Measurements from ENCODE around the gene SNED1. TPM values are rescaled to one million over a fixed set of nuclear protein-coding genes. Genes with fewer than 3 reads are reported as not detected.
"Not testable (repeated sequence)": the region's sequence is repeated elsewhere in the genome, so short reads cannot be mapped to it uniquely, and the experiment has no call there.

SNED1 gene
- total RNA-seq, 1 experiment from 2014 or later, result 18.3 TPM

DNA sequence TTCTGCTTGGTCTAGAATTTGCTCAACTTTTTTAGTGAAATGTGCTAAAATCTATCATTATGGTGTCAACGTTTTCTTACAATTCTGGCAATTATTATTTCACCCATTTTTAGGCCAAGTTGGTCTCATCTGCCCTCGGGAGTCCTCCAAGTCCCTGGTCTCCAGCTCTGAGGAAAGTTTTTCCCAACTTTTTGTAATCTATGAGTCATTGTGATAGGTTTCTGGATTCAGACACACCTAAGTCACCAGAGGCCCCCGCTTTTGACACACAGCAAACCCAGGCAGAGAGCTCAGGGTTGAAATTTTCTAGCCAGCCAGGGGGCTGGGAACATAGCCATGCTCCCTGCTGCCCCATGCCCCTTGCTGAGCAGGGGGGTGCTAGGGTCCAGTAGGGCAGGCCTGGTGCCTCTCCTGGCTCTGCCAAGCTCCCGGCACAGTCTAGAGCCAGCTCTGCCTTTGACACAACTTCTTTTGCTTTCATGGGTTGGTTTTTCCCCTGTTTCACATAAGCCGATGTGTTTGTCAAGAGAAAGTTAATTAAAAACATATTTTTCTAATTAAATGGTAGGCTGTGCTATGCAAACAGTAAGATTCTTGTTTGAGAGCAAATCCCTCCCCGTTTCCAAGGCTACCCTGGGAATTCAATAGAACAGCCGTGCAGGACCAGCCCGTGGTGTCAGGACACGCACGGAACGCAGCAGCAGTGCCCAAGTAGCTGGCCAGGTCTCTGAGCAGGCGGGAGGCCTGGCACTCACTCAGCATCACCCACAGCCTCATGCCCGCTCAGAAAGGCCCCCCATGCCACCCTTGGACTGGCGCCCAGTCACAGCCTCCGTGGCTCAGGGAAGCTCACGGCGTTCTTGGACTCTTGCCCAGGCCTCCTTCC is 25.5 kb upstream of the SNED1 start:
- Histone ChIP-seq H3K4me1 (replicated peaks) (peaks cover 25% of the 10 kb centered on the region), H3K27ac (no peak overlapping the region), H3K9me3 (replicated peaks) (no peaks in the 10 kb centered on the region), H3K36me3 (no peaks in the 10 kb centered on the region), H3K27me3 (replicated peaks) (no peaks in the 10 kb centered on the region), H3K4me3 (no peak overlapping the region)
- no peak for DNase-seq (ENCODE audit: low read depth in 1 of 2, low spot score in 2 of 2)

DNA sequence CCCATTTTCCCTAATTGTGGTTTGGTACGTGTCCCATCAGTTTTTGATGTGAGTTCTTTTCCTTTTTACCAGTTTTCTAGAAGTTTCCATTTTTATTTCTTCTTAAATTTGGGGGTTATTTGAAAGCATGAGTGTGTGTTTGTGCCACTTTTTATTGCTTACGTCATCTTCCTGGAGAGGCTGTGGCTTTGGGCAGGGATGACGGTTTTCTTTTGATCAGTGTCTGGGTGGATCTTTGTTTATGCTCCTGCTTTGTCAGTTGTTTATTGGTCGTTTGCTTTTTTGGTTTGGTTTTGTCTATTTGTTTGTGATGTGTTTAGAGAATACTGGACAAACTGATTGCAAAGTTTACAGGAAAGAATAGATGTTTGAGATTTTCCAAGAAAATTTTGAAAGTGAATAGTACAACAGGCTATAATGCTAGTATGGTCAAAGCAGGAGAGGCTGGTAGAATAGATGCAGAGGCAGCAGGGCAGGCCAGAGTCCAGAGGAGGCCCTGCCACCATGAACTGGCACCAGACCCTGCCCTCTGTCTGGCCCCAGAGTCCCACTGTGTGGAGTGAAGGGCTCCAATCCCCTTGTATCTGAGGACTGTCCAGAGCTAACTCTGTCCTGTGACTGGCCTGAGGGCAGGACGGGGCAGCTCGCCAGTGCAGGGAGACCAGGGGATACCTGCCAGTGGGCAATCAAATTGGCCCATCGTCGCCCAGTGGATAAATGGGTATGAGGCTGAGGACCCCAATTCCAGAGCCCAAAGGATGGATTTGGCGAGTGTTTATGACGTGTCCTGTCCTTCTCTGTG is 23.4 kb upstream of the SNED1 start:
- H3K4me3 ChIP-seq, result no peak overlapping the region
- peak overlapping the region; percentile 44 for H3K27ac ChIP-seq
- H3K27me3 ChIP-seq (replicated peaks), result no peaks in the 10 kb centered on the region
- DNase-seq (ENCODE audit: low read depth in 1 of 2, low spot score in 2 of 2), result peak in 1 of 2 experiments; percentile 86
- peaks cover 25% of the 10 kb centered on the region for H3K4me1 ChIP-seq (replicated peaks)
- H3K36me3 ChIP-seq, result no peaks in the 10 kb centered on the region
- H3K9me3 ChIP-seq (replicated peaks), result no peaks in the 10 kb centered on the region

DNA sequence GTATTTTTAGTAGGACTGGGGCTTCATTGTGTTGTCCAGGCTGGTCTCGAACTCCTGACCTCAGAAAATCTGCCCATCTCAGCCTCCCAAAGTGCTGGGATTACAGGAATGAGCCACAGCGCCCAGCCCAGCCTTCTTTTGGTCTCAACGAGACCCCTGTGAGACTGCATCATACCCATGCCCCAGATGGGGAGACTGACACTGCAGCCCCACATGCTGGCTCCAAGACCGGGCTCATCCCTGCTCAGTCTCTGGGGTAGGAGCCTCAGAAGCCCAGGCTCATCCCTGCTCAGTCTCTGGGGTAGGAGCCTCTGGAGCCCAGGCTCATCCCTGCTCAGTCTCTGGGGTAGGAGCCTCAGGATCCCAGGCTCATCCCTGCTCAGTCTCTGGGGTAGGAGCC is 22.5 kb upstream of the SNED1 start:
- H3K4me3 ChIP-seq; H3K9me3 ChIP-seq (replicated peaks); H3K36me3 ChIP-seq; H3K27me3 ChIP-seq (replicated peaks); DNase-seq (ENCODE audit: low read depth in 1 of 2, low spot score in 2 of 2); H3K27ac ChIP-seq: not testable (repeated sequence)
- peaks cover 25% of the 10 kb centered on the region for H3K4me1 ChIP-seq (replicated peaks)

DNA sequence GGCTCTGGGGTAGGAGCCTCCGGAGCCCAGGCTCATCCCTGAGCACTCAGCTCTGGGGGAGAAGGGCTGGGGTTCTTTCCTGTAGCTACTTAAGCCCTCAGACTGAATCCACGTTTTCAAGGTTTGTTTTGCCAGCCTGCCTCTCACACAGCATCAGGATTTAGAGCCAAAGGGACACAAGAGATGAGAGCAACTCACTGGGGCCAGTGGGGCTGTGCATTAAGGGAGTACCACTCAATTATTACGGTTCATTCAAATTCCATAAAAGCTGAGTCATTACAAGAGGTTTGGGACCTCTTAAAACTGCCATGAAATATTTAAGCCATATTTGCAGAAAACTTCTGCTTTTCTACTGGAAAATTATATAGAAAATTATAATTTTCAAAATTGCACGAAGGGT is 17.1 kb upstream of the SNED1 start:
- no peak overlapping the region for H3K27ac ChIP-seq
- H3K4me3 ChIP-seq, result no peak overlapping the region
- no peaks in the 10 kb centered on the region for H3K27me3 ChIP-seq (replicated peaks)
- DNase-seq (ENCODE audit: low read depth in 1 of 2, low spot score in 2 of 2), result no peak
- no peaks in the 10 kb centered on the region for H3K36me3 ChIP-seq
- H3K9me3 ChIP-seq (replicated peaks), result no peaks in the 10 kb centered on the region
- H3K4me1 ChIP-seq (replicated peaks), result no peaks in the 10 kb centered on the region; the same call in 1 of the 2 replicates

DNA sequence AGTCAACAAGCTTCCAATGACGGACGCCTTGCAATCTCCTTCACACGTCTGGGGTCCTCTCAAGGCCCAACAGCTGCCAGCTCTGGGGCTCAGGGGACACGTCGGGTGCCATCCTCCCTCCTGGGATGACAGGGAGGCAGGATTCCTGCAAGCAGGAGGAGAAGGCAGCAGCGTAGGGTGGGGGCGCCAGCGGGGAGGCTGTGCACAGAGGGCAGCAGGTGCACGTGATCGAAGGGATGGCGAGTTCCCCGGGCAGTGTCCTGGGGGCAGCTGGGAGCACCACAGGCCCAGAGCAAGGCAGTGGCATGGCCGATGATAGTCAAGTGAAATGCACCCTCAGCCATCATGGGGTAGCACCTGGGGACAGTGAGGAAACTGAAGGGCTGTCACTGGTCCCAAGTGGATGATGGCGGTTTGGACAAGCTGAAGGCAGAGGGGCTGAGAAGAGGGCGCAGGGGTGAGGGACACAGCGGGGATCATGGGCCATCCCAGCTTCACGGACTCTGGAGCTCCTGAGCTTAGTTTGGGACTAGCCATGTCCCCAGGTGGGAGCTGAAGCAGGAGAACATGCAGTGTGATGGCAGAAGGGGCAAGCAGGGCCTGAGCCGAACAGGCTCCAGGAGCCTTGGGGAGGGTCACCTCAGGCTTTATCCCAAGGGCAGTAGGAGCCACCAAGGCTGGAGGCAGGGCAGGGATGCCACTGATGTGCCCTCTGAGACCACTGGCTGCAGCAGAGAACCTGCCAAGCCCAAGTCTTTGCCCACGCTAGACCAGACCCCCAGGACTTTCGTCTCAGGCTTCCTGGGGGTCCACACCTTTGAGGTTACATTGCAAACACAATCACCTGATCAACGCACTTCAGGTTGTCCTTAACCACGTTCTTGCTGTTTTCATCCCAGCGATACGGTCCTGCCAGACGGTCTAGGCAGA is 16.3 kb upstream of the SNED1 start:
- DNase-seq (ENCODE audit: low read depth in 1 of 2, low spot score in 2 of 2), result no peak
- Histone ChIP-seq H3K36me3 (no peaks in the 10 kb centered on the region), H3K27me3 (replicated peaks) (no peaks in the 10 kb centered on the region), H3K9me3 (replicated peaks) (no peaks in the 10 kb centered on the region), H3K27ac (no peak overlapping the region), H3K4me1 (replicated peaks) (peaks cover 8% of the 10 kb centered on the region), H3K4me3 (no peak overlapping the region)

DNA sequence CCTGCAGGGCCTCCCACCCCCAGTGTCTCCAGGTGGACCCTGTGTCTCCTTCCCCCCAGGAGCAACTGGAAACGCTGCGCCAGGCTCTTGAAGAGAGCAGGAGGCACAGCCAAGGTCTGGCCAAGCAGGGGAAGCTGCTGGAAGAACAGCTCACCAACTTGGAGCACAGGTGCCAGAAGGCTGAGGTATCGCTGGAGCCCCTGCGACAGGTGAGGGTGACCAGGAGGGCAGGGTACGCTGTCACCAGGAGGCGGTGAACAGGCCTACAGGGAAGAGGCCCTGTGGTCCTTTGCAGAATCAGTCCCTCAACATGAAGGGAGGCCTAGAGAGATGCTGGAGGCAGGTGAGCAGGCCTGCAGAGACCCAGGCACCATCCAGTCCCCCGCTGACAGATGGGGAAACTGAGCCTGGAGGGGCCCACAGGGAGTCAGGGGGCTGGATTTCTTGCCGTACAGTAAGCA is 15.6 kb upstream of the SNED1 start:
- no peak for DNase-seq (ENCODE audit: low read depth in 1 of 2, low spot score in 2 of 2)
- no peak overlapping the region for H3K4me3 ChIP-seq
- no peaks in the 10 kb centered on the region for H3K9me3 ChIP-seq (replicated peaks)
- H3K4me1 ChIP-seq (replicated peaks), result peaks cover 15% of the 10 kb centered on the region
- H3K27ac ChIP-seq, result no peak overlapping the region
- H3K27me3 ChIP-seq (replicated peaks), result no peaks in the 10 kb centered on the region
- H3K36me3 ChIP-seq, result no peaks in the 10 kb centered on the region

DNA sequence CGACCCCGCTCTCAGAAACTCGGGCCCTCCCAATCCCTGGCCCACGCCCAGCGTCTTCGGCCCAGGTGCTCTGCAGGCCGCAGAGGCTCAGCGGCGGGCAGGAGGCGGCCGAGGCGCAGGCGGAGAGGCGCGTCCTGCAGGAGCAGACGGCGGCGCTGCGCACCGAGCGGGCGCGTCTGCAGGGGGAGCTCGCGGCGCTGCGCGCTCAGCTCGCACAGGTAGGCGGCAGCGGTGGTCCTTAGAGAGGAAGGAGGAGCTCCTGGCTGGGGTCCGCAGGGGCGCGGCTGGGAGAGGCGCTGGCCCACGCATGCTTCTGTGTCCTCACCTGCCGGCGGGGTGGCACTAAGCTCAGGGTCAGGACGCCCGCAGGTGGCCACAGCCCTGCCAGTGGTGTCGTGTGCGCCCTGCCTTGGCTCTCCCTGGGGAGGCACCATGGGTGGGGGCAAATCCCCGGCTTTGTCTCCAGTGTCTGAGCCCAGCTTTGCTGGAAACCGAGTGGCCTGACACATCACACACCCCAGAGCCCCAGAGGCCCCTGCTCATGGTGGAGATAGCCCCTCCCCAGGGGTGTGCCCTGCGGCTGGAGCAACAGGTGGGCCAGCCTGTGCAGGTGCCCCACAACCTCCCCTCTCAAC is 14.9 kb upstream of the SNED1 start:
- DNase-seq (ENCODE audit: low read depth in 1 of 2, low spot score in 2 of 2), result no peak
- no peaks in the 10 kb centered on the region for H3K27me3 ChIP-seq (replicated peaks)
- H3K4me3 ChIP-seq, result no peak overlapping the region
- no peaks in the 10 kb centered on the region for H3K9me3 ChIP-seq (replicated peaks)
- peaks cover 19% of the 10 kb centered on the region for H3K4me1 ChIP-seq (replicated peaks)
- no peaks in the 10 kb centered on the region for H3K36me3 ChIP-seq
- H3K27ac ChIP-seq, result no peak overlapping the region

DNA sequence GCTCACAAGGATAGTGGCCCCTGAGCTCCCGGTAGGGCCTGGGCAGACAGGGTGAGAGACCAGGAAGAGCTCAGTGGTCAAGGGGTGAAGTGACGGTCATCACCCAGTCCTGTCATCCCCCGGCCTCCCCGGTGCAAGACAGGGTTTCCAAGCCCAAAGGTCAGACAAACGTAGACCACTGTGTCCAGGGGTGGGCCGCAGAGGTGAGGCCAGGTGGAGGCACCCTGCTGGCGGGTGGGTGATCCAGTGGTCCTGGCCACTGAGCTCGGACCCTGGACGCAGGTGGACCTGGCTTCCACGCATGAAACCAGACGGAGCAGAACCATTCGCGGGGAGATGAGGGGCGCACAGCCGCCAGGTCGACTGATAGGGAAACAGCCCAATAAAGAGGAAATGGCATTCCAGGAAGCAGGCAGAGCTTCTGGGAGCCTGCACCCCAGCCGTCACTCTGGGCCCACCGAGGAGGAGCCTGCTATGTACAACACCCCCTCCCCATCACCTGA is 14.4 kb upstream of the SNED1 start:
- Histone ChIP-seq H3K36me3 (no peaks in the 10 kb centered on the region), H3K27ac (no peak overlapping the region), H3K9me3 (replicated peaks) (no peaks in the 10 kb centered on the region), H3K4me1 (replicated peaks) (peaks cover 19% of the 10 kb centered on the region), H3K27me3 (replicated peaks) (no peaks in the 10 kb centered on the region), H3K4me3 (no peak overlapping the region)
- no peak for DNase-seq (ENCODE audit: low read depth in 1 of 2, low spot score in 2 of 2)

DNA sequence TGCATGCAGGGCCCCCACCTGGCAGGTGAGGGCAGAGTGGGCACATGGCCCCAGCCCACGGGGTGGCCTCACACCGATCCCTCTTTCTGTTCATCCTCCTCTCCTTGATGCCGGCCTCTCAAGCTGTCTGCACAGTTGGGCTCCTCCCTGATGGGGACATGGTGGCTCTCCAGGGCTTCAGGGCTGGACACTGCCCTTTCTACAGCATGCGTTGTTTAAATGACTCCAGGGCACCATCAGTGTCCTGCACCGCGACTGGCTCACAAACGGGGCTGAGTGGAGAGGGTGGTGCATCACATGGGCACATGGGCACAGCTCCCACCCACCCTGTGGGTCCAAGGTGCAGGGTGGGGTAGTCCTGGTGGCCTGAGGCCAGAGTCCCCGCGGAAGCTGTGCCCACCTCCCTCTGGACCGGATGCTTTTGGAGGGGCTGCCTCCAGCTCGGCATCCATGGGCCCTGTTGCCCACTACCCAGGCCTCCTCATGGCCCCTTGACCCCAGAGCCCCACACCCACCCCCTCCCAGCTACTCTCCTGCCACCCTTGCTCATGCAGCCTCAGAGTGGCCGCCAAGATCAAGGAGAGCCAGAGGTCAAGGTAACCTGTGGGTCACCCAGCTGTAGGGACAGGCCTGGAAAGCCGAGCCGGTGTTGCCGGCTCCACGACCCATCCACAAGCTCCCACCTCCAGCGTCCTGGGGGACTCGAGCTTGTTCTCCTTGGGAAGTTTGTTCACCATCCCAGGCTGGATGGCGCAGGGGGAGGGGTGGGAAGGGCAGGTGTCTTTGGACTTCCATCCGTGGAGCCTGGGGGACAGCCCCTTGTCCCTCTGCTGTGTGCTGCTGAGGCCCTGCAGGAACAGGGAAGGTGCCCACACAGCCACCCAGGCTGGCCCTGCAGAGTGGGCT is 12.3 kb upstream of the SNED1 start:
- H3K27ac ChIP-seq, result no peak overlapping the region; the same call in 1 of the 2 replicates
- peaks cover 32% of the 10 kb centered on the region for H3K4me1 ChIP-seq (replicated peaks)
- H3K36me3 ChIP-seq, result no peaks in the 10 kb centered on the region
- no peak overlapping the region for H3K4me3 ChIP-seq
- no peaks in the 10 kb centered on the region for H3K27me3 ChIP-seq (replicated peaks)
- DNase-seq (ENCODE audit: low read depth in 1 of 2, low spot score in 2 of 2), result no peak
- H3K9me3 ChIP-seq (replicated peaks), result no peaks in the 10 kb centered on the region; the same call in 1 of the 2 replicates

DNA sequence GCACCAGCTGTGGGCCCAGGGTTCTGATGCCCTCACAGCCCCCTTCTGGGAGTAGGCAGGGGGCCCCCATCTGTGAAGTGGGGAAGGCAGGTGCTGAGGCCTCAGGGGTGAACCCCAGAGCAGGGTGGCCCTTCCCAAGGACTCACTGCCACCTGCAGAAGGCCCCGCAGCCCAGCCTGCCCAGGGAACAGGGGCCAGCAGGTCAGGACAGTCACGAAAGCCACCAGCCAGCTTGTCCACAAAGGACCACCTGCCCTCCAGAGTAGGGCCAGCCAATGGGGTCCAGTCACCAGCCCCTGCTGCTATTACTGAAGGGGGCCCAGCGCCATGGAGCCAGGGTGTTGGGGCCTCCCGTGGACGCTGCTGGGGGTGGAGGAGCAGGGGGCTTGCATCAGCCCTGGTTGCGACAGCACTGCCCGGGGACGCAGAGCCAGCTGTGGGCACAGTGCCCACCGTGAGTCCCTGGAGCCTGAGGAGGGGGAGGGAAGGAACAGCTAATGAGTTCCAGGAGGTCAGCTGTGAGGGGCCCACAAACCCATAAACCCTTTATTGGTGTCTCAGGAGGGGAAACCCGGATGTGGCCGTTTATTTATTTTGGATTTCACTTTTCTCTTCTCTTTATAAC is 11.5 kb upstream of the SNED1 start:
- Histone ChIP-seq H3K4me1 (replicated peaks) (peaks cover 39% of the 10 kb centered on the region), H3K9me3 (replicated peaks) (no peaks in the 10 kb centered on the region; the same call in 1 of the 2 replicates), H3K27ac (peak overlapping the region; percentile 13; the same call in 1 of the 2 replicates), H3K4me3 (no peak overlapping the region), H3K27me3 (replicated peaks) (no peaks in the 10 kb centered on the region), H3K36me3 (no peaks in the 10 kb centered on the region)
- DNase-seq (ENCODE audit: low read depth in 1 of 2, low spot score in 2 of 2), result peak in 1 of 2 experiments; percentile 70

DNA sequence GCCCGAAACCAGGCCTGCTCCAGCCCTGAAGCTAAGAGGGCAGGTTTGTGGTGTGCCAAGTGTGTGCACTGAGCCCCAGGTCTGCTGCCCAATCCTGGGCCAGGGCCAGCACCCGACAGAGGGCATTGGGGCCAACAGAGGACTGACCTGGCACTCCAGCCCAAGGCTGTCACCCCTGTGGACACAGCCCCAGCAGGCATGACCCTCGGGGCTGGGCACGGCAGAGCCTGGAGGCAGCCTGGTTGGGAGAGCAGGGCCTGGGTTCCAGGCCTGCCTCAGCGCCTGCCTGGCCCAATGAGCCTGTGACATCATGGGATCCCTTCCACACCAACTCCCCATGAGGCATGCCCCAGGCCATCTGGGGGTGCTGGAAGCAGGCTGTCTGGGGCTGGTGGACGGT is 10.8 kb upstream of the SNED1 start:
- no peaks in the 10 kb centered on the region; the same call in 1 of the 2 replicates for H3K9me3 ChIP-seq (replicated peaks)
- H3K27ac ChIP-seq, result no peak overlapping the region
- no peak for DNase-seq (ENCODE audit: low read depth in 1 of 2, low spot score in 2 of 2)
- H3K36me3 ChIP-seq, result no peaks in the 10 kb centered on the region
- H3K4me1 ChIP-seq (replicated peaks), result peaks cover 46% of the 10 kb centered on the region
- no peak overlapping the region for H3K4me3 ChIP-seq
- no peaks in the 10 kb centered on the region for H3K27me3 ChIP-seq (replicated peaks)

DNA sequence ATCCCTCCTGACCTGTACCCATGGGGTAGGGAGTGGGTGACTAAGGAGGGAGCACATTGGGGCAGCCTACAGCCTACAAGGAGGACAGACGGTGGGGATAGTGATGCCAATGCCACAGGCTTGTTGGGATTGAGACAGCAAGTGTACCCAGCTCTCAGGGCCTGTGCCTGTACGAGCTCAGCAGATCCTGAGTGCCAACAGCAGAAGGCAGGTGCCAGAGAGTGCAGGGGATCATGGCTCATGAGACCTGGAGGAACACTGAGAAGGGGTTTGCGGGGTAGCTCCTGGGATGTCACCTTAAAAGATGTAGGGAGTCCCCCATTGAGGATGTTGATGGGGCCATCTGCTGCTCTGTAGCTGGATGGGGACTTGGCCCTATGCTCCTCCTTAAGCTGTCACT is 10.3 kb upstream of the SNED1 start:
- H3K4me1 ChIP-seq (replicated peaks), result peaks cover 49% of the 10 kb centered on the region
- no peak overlapping the region for H3K27ac ChIP-seq
- no peak for DNase-seq (ENCODE audit: low read depth in 1 of 2, low spot score in 2 of 2)
- H3K9me3 ChIP-seq (replicated peaks), result no peaks in the 10 kb centered on the region; the same call in 1 of the 2 replicates
- H3K36me3 ChIP-seq, result no peaks in the 10 kb centered on the region
- H3K27me3 ChIP-seq (replicated peaks), result no peaks in the 10 kb centered on the region
- no peak overlapping the region for H3K4me3 ChIP-seq
